Transverse colon (tissue), 3 donors: Measurements from ENCODE around the gene OR4D6.

Experiments used
- CTCF ChIP-seq, 5 experiments: fragments of 200-600 bp in 3 of 5; fragments of 450-650 bp in 2 of 5; sonication (generic) in 3 of 5; IDR thresholded peaks; 1 replicate in 2 of 5; 2 replicates in 3 of 5; pipeline ENCODE4 v1.5.1; 2016 to 2017; ENCODE audit warnings: antibody characterized with exemption in 5 of 5, inconsistent platforms in 3 of 5, mild to moderate bottlenecking in 2 of 5, moderate library complexity in 1 of 5
- EP300 ChIP-seq: sonication (generic); formaldehyde crosslinking; IDR thresholded peaks from one replicate; pipeline ENCODE4 v1.6.1; 2017; ENCODE audit warnings: antibody characterized with exemption, low read depth
- POLR2A ChIP-seq: fragments of 450-650 bp; IDR thresholded peaks from one replicate; pipeline ENCODE4 v1.6.1; 2016; ENCODE audit warnings: antibody characterized with exemption, mild to moderate bottlenecking, moderate library complexity

- TF ChIP-seq CTCF (IDR thresholded peaks at IDR 0.05): no peak
- no peak for TF ChIP-seq POLR2A
- TF ChIP-seq EP300: no peak
Observed at GRCh38 chr11:59415111-59415510, 41.6 kb upstream of the OR4D6 start.
